Measurements from ENCODE around the gene KCNIP1. TPM values are rescaled to one million over a fixed set of nuclear protein-coding genes. Genes with fewer than 3 reads are reported as not detected.
A peak's percentile ranks its signal among the peaks of the same experiment; 100 is the strongest.

KCNIP1 gene
- total and polyA plus RNA-seq, 2 of the 8 experiments (the other 6 are each of a cell fraction or from before 2014, with no cell fraction given), result 0.52 to 0.83 TPM

DNA sequence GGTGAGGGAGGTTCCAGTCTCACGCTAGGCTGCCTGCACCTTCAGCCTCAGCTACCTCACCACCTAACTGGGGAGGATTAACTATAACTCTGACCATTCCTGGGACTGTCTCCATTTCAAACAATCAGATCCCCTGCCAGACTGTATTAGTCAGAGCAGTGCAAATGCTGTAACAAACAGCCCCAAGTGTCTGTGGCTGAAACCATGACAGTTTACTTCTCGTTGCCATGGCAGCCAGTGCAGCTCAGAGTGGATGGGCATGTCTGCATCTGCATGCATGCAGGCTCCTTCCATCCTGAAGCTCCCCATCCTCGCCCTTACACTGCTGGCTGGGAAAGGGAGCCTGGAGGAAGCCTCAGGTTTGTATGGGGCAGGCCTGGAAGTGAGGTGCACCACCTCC is 86.7 kb downstream of the KCNIP1 start:
- no peak overlapping the region for H2BK120ac ChIP-seq (replicated peaks; ENCODE audit: low read depth, low read length)
- no peaks in the 10 kb centered on the region for H3K36me3 ChIP-seq (ENCODE audit: control insufficient read depth in 2 of 4, insufficient read depth in 4 of 4, low read length in 3 of 4)
- no peak overlapping the region for H3K56ac ChIP-seq (replicated peaks; ENCODE audit: insufficient read length, low read depth, low read length)
- no peak overlapping the region for H3K23ac ChIP-seq (ENCODE audit: insufficient read length)
- no peak overlapping the region for H3K27ac ChIP-seq (ENCODE audit: low read depth, low read length)
- H4K20me1 ChIP-seq (replicated peaks in 1 of 2; ENCODE audit: control insufficient read depth in 1 of 2, insufficient read depth in 2 of 2, low read length in 2 of 2), result no peaks in the 10 kb centered on the region
- no peak overlapping the region for H2BK5ac ChIP-seq (ENCODE audit: low read depth, low read length)
- H2AK5ac ChIP-seq (ENCODE audit: low read depth, low read length), result no peak overlapping the region
- H3K9me3 ChIP-seq (ENCODE audit: insufficient read depth in 2 of 2, low read depth in 1 of 2, low read length in 1 of 2), result no peaks in the 10 kb centered on the region
- no peak overlapping the region for H2BK12ac ChIP-seq (ENCODE audit: low read depth, low read length)
- no peak overlapping the region for H4K91ac ChIP-seq (replicated peaks; ENCODE audit: insufficient read length, low read length)
- POLR2A ChIA-PET (ENCODE audit: partially characterized antibody), result interaction anchor here (0.6 kb wide), 1 partner anchor 52 kb away, joined by 3 read pairs; no protein-coding TSS in a partner anchor
- H4K5ac ChIP-seq (ENCODE audit: insufficient read length, low read depth, low read length), result no peak overlapping the region
- H3K23me2 ChIP-seq (ENCODE audit: low read depth, low read length), result no peaks in the 10 kb centered on the region
- no peaks in the 10 kb centered on the region for H3K79me2 ChIP-seq (ENCODE audit: control insufficient read depth in 1 of 2, insufficient read depth in 2 of 2, low read length in 2 of 2)
- DNase-seq (ENCODE audit: low read depth in 1 of 2, low spot score in 2 of 2) (no peak), FAIRE-seq (no peak)
- H3K79me1 ChIP-seq (ENCODE audit: low read depth, low read length), result no peaks in the 10 kb centered on the region
- CTCF ChIA-PET (ENCODE audit: partially characterized antibody), result interaction anchor here (0.8 to 39.4 kb wide), 3 partner anchors 12 to 155 kb away, joined by 3 to 982 read pairs (median 9); no protein-coding TSS in a partner anchor
- H3K18ac ChIP-seq (ENCODE audit: extremely low read depth, low read length), result no peak overlapping the region
- H4K8ac ChIP-seq (ENCODE audit: extremely low read depth, insufficient read depth, low read length), result no peak overlapping the region
- 0 out of 2 replicates have a peak overlapping the region, but pooled peaks have one; percentile 31 for H2BK15ac ChIP-seq (ENCODE audit: low read length)
- no peak overlapping the region for H3K4me3 ChIP-seq (ENCODE audit: extremely low read depth in 1 of 4, insufficient read depth in 2 of 4, low read depth in 3 of 4, low read length in 4 of 4)
- H2AFZ ChIP-seq (ENCODE audit: low read length), result no peak overlapping the region
- H3K14ac ChIP-seq (ENCODE audit: insufficient read length), result no peak overlapping the region
- no peaks in the 10 kb centered on the region for H3K27me3 ChIP-seq (replicated peaks in 1 of 4; ENCODE audit: control insufficient read depth in 3 of 4, extremely low read depth in 1 of 4, insufficient read depth in 3 of 4, low read length in 3 of 4)
- H3K4me1 ChIP-seq (replicated peaks in 1 of 4; ENCODE audit: control insufficient read depth in 3 of 4, insufficient read depth in 4 of 4, low read length in 3 of 4), result no peaks in the 10 kb centered on the region
- no peak overlapping the region for H3K4ac ChIP-seq (replicated peaks; ENCODE audit: insufficient read length, low read depth, low read length)
- 55% methylated on average over 3 of the region's 3 CpGs; no CpG with 5 or more reads in 1 of the 2 experiments for WGBS, 2 experiments (ENCODE audit: extremely low coverage in 1 of 2, insufficient coverage in 1 of 2, insufficient read length in 1 of 2, insufficient replicate concordance in 2 of 2, low coverage in 1 of 2, low lambda C conversion rate in 2 of 2, missing lambda C conversion rate in 1 of 2)
- H2BK20ac ChIP-seq (ENCODE audit: low read length), result 0 out of 2 replicates have a peak overlapping the region, but pooled peaks have one; percentile 17
- no peak overlapping the region for H3K9ac ChIP-seq (replicated peaks in 1 of 4; ENCODE audit: extremely low read depth in 1 of 4, low read depth in 3 of 4, low read length in 3 of 4)
- H3K4me2 ChIP-seq (ENCODE audit: insufficient read depth in 1 of 2, low read depth in 2 of 2, low read length in 2 of 2), result no peak overlapping the region
- TF ChIP-seq SAP30 (IDR thresholded peaks at IDR 0.05; ENCODE audit: insufficient read depth, insufficient replicate concordance, low read length), result no peak
- no peak for TF ChIP-seq CREB1 (IDR thresholded peaks at IDR 0.05)
- TF ChIP-seq CBX5 (IDR thresholded peaks at IDR 0.05; ENCODE audit: low read depth, low read length), result no peak
- TF ChIP-seq POLR2A (IDR thresholded peaks at IDR 0.05; ENCODE audit: control extremely low read depth in 1 of 2, low read depth in 2 of 2, low read length in 2 of 2), result no peak
- TF ChIP-seq CTBP2 (IDR thresholded peaks at IDR 0.05; ENCODE audit: borderline replicate concordance, insufficient read depth, insufficient read length, low read length), result no peak
- TF ChIP-seq, protein P1, sequence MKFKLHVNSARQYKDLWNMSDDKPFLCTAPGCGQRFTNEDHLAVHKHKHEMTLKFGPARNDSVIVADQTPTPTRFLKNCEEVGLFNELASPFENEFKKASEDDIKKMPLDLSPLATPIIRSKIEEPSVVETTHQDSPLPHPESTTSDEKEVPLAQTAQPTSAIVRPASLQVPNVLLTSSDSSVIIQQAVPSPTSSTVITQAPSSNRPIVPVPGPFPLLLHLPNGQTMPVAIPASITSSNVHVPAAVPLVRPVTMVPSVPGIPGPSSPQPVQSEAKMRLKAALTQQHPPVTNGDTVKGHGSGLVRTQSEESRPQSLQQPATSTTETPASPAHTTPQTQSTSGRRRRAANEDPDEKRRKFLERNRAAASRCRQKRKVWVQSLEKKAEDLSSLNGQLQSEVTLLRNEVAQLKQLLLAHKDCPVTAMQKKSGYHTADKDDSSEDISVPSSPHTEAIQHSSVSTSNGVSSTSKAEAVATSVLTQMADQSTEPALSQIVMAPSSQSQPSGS (IDR thresholded peaks at IDR 0.05; ENCODE audit: low read length), result no peak
- TF ChIP-seq HDAC6 (IDR thresholded peaks at IDR 0.05; ENCODE audit: low read depth, low read length), result no peak
- TF ChIP-seq RFX5 (IDR thresholded peaks at IDR 0.05; ENCODE audit: borderline replicate concordance, low read depth, low read length), result no peak
- no peak for TF ChIP-seq PHF8 (conservative IDR thresholded peaks at IDR 0.05; ENCODE audit: low read depth, low read length)
- TF ChIP-seq SP4 (IDR thresholded peaks at IDR 0.05; ENCODE audit: low read length), result no peak
- no peak for TF ChIP-seq BRCA1 (IDR thresholded peaks at IDR 0.05; ENCODE audit: low read depth, low read length)
- TF ChIP-seq SIN3A (conservative IDR thresholded peaks at IDR 0.05 in 1 of 2, IDR thresholded peaks at IDR 0.05 in 1 of 2; ENCODE audit: low read depth in 1 of 2, low read length in 2 of 2), result no peak
- TF ChIP-seq ZNF274 (IDR thresholded peaks at IDR 0.05; ENCODE audit: borderline replicate concordance, extremely low read depth, low read length), result no peak

Measured in H1 (cell line).